Astrocyte (in vitro differentiated cells and primary cell): Measurements from ENCODE around the gene WNT7B. TPM values are rescaled to one million over a fixed set of nuclear protein-coding genes. Genes with fewer than 3 reads are reported as not detected.

ENCODE experiments used
- DNase-seq: peaks from one replicate; pipeline ENCODE4 v3.0.0-alpha.2; 2010; ENCODE audit warnings: low read depth
- FAIRE-seq: peaks from 2 replicates; lab custom pipeline; 2011; peaks lifted over from hg19 to GRCh38; lab: Jason Lieb, UNC
- H2AFZ ChIP-seq: 2 replicates; pipeline ENCODE4 v1.6.0; 2012; ENCODE audit warnings: low read depth, low read length, inconsistent platforms
- H3K27ac ChIP-seq: 2 replicates; pipeline ENCODE4 v1.5.1; 2011; ENCODE audit warnings: low read depth, low read length, inconsistent platforms
- H3K27me3 ChIP-seq: 2 replicates; pipeline ENCODE4 v1.6.0; 2011; ENCODE audit warnings: low read length, inconsistent platforms; ENCODE audit not compliant: insufficient read depth
- H3K36me3 ChIP-seq: 2 replicates; pipeline ENCODE4 v1.5.1; 2011; ENCODE audit warnings: low read length, inconsistent platforms; ENCODE audit not compliant: insufficient read depth
- H3K4me1 ChIP-seq: 2 replicates; pipeline ENCODE4 v1.5.1; 2011; ENCODE audit warnings: low read length, inconsistent platforms; ENCODE audit not compliant: insufficient read depth
- H3K4me2 ChIP-seq: 2 replicates; pipeline ENCODE4 v1.6.0; 2012; ENCODE audit warnings: low read length, inconsistent platforms
- H3K4me3 ChIP-seq: 2 replicates; pipeline ENCODE4 v1.5.1; 2011; ENCODE audit warnings: low read depth, mild to moderate bottlenecking, low read length, inconsistent platforms; ENCODE audit not compliant: insufficient read depth
- H3K79me2 ChIP-seq: 2 replicates; pipeline ENCODE4 v1.6.0; 2012; ENCODE audit warnings: mild to moderate bottlenecking, low read length, inconsistent platforms; ENCODE audit not compliant: insufficient read depth
- H3K9ac ChIP-seq: 2 replicates; pipeline ENCODE4 v1.6.0; 2012; ENCODE audit warnings: mild to moderate bottlenecking, low read length, inconsistent platforms
- H3K9me3 ChIP-seq: 2 replicates; pipeline ENCODE4 v1.5.1; 2012; ENCODE audit warnings: low read depth, mild to moderate bottlenecking, low read length, inconsistent platforms; ENCODE audit not compliant: insufficient read depth
- H4K20me1 ChIP-seq: 2 replicates; pipeline ENCODE4 v1.6.0; 2012; ENCODE audit warnings: low read length, inconsistent platforms; ENCODE audit not compliant: insufficient read depth
- H3K27ac Mint-ChIP-seq: one replicate; pipeline ENCODE4 v1.8.0; 2021; ENCODE audit warnings: mild to moderate bottlenecking, mixed read lengths; ENCODE audit not compliant: unreplicated experiment
- H3K27me3 Mint-ChIP-seq: one replicate; pipeline ENCODE4 v1.8.0; 2021; ENCODE audit warnings: low read depth, mixed read lengths; ENCODE audit not compliant: unreplicated experiment
- H3K36me3 Mint-ChIP-seq: one replicate; pipeline ENCODE4 v1.8.0; 2021; ENCODE audit warnings: low read depth, mixed read lengths; ENCODE audit not compliant: unreplicated experiment
- H3K4me1 Mint-ChIP-seq: one replicate; pipeline ENCODE4 v1.8.0; 2021; ENCODE audit warnings: low read depth, mixed read lengths; ENCODE audit not compliant: unreplicated experiment
- H3K4me3 Mint-ChIP-seq: one replicate; pipeline ENCODE4 v1.8.0; 2021; ENCODE audit warnings: mild to moderate bottlenecking, moderate library complexity, mixed read lengths; ENCODE audit not compliant: unreplicated experiment
- H3K9me3 Mint-ChIP-seq: one replicate; pipeline ENCODE4 v1.8.0; 2021; ENCODE audit warnings: mild to moderate bottlenecking, mixed read lengths; ENCODE audit not compliant: unreplicated experiment
- EZH2 ChIP-seq: IDR thresholded peaks from 2 replicates; pipeline ENCODE4 v1.6.1; 2012; ENCODE audit warnings: mild to moderate bottlenecking, low read length, inconsistent platforms; ENCODE audit not compliant: insufficient read depth
- total RNA-seq: library from RNA; stranded (reverse); gene quantifications from 2 replicates; pipeline ENCODE4 v1.2.1, GENCODE V29; 2021
- TF ChIP-seq, protein P1 (sequence below): IDR thresholded peaks from 2 replicates; pipeline ENCODE4 v1.5.1; 2011; ENCODE audit warnings: low read depth, mild to moderate bottlenecking, inconsistent platforms, low read length, moderate library complexity; ENCODE audit not compliant: insufficient read depth

WNT7B gene
- total RNA-seq, 1 donor from 2014 or later = 1.7 TPM

- Histone ChIP-seq H3K4me3 (no peak overlapping the region), H4K20me1 (peaks cover 3% of the 10 kb centered on the region), H2AFZ (no peak overlapping the region), H3K4me2 (no peak overlapping the region), H3K27me3 (peaks cover 24% of the 10 kb centered on the region), H3K9ac (no peak overlapping the region), H3K4me1 (peaks cover 15% of the 10 kb centered on the region), H3K27ac (no peak overlapping the region), H3K9me3 (no peaks in the 10 kb centered on the region), H3K79me2 (no peaks in the 10 kb centered on the region), H3K36me3 (no peaks in the 10 kb centered on the region)
- FAIRE-seq (no peak), DNase-seq (no peak)
- TF ChIP-seq EZH2 = no peak
- TF ChIP-seq, protein P1, sequence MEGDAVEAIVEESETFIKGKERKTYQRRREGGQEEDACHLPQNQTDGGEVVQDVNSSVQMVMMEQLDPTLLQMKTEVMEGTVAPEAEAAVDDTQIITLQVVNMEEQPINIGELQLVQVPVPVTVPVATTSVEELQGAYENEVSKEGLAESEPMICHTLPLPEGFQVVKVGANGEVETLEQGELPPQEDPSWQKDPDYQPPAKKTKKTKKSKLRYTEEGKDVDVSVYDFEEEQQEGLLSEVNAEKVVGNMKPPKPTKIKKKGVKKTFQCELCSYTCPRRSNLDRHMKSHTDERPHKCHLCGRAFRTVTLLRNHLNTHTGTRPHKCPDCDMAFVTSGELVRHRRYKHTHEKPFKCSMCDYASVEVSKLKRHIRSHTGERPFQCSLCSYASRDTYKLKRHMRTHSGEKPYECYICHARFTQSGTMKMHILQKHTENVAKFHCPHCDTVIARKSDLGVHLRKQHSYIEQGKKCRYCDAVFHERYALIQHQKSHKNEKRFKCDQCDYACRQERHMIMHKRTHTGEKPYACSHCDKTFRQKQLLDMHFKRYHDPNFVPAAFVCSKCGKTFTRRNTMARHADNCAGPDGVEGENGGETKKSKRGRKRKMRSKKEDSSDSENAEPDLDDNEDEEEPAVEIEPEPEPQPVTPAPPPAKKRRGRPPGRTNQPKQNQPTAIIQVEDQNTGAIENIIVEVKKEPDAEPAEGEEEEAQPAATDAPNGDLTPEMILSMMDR = no peak
- Mint-ChIP-seq H3K36me3 (no peaks in the 10 kb centered on the region), H3K27ac (no peak overlapping the region), H3K4me1 (no peaks in the 10 kb centered on the region), H3K9me3 (no peaks in the 10 kb centered on the region), H3K27me3 (peaks cover 48% of the 10 kb centered on the region), H3K4me3 (no peak overlapping the region)
These were observed 92.5 kb downstream of the WNT7B start for GRCh38 chr22:45884201-45885062.

- H3K27me3 ChIP-seq = peaks cover 26% of the 10 kb centered on the region
- no peak overlapping the region for H3K27ac Mint-ChIP-seq
- TF ChIP-seq, protein P1 = no peak
- TF ChIP-seq EZH2 = no peak
- H3K4me2 ChIP-seq = no peak overlapping the region
- H3K79me2 ChIP-seq = no peaks in the 10 kb centered on the region
- H3K4me3 ChIP-seq = no peak overlapping the region
- no peaks in the 10 kb centered on the region for H3K4me1 Mint-ChIP-seq
- DNase-seq (no peak), FAIRE-seq (no peak)
- peaks cover 3% of the 10 kb centered on the region for H4K20me1 ChIP-seq
- no peak overlapping the region for H2AFZ ChIP-seq
- H3K36me3 ChIP-seq = no peaks in the 10 kb centered on the region
- H3K27me3 Mint-ChIP-seq = peaks cover 51% of the 10 kb centered on the region
- H3K9ac ChIP-seq = no peak overlapping the region
- H3K4me1 ChIP-seq = peaks cover 12% of the 10 kb centered on the region
- H3K9me3 Mint-ChIP-seq = no peaks in the 10 kb centered on the region
- no peak overlapping the region for H3K4me3 Mint-ChIP-seq
- H3K36me3 Mint-ChIP-seq = no peaks in the 10 kb centered on the region
- H3K9me3 ChIP-seq = no peaks in the 10 kb centered on the region
- H3K27ac ChIP-seq = no peak overlapping the region
These were observed 93.2 kb downstream of the WNT7B start for GRCh38 chr22:45883811-45884170.
